ENCODE measurements around the gene ZCCHC14. TPM values are rescaled to one million over a fixed set of nuclear protein-coding genes. Genes with fewer than 3 reads are reported as not detected.
"Not testable (repeated sequence)": the region's sequence is repeated elsewhere in the genome, so short reads cannot be mapped to it uniquely, and the experiment has no call there.

The ZCCHC14 gene
- total RNA-seq, 2 experiments from 2014 or later = 16.4 to 18.3 TPM

DNA sequence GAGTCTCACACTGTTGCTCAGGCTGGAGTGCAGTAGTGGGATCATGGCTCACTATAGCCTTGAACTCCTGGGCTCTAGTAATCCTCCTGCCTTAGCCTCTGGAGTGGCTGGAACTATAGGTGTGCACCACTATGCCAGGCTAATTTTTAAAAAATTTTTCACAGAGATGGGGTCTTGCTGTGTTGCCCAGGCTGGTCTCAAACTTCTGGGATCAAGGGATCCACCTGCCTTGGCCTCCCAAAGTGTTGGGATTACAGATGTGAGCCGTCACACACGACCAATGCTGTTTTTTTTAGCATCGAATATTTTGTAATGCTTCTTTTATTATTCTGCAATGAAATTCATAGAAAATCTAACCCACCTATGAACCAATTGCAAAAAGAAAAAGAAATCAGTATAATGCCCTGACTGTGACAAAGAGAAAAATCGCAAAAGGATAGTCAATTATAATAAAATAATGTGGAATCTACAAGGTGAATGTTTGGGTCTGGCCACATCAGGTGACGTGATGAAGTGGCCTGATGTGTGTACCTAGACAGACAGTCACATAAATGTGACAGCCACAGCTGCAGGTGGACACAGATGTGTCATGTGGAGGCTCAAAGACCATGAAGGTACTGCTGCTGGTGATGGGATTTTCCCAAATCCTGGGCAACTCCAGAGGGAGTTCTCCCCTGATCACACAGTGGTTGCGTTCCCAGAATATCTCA, 33.6 kb upstream of the ZCCHC14 start:
- no peak overlapping the region for H3K4me3 ChIP-seq (ENCODE audit: low read length)
- no peaks in the 10 kb centered on the region for H3K4me1 ChIP-seq (ENCODE audit: insufficient read depth, low read length)
- H3K9me3 ChIP-seq (ENCODE audit: control insufficient read depth in 1 of 2, insufficient read depth in 1 of 2, low read length in 2 of 2) = peaks cover 0 to 27% of the 10 kb centered on the region in 2 experiments
- H3K9me3 Mint-ChIP-seq = peaks cover 3% of the 10 kb centered on the region
- peaks cover 12% of the 10 kb centered on the region for H3K27me3 Mint-ChIP-seq
- TF ChIP-seq, protein P1, sequence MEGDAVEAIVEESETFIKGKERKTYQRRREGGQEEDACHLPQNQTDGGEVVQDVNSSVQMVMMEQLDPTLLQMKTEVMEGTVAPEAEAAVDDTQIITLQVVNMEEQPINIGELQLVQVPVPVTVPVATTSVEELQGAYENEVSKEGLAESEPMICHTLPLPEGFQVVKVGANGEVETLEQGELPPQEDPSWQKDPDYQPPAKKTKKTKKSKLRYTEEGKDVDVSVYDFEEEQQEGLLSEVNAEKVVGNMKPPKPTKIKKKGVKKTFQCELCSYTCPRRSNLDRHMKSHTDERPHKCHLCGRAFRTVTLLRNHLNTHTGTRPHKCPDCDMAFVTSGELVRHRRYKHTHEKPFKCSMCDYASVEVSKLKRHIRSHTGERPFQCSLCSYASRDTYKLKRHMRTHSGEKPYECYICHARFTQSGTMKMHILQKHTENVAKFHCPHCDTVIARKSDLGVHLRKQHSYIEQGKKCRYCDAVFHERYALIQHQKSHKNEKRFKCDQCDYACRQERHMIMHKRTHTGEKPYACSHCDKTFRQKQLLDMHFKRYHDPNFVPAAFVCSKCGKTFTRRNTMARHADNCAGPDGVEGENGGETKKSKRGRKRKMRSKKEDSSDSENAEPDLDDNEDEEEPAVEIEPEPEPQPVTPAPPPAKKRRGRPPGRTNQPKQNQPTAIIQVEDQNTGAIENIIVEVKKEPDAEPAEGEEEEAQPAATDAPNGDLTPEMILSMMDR (IDR thresholded peaks at IDR 0.05) = no peak
- DNase-seq (no peak), ATAC-seq (ENCODE audit: poor library complexity) (no peak)
- CTCF ChIA-PET = no interaction called here
- no peak overlapping the region for H3K27ac Mint-ChIP-seq
- POLR2A ChIA-PET = no interaction called here
- H3K4me3 Mint-ChIP-seq = no peak overlapping the region
- H3K4me1 Mint-ChIP-seq (ENCODE audit: low read depth) = no peaks in the 10 kb centered on the region
- H3K36me3 Mint-ChIP-seq (ENCODE audit: low read depth) = no peaks in the 10 kb centered on the region
- peaks cover 0 to 4% of the 10 kb centered on the region in 2 experiments for H3K27me3 ChIP-seq (ENCODE audit: control insufficient read depth in 1 of 2, insufficient read depth in 2 of 2, low read length in 2 of 2)
- H3K36me3 ChIP-seq (ENCODE audit: insufficient read depth, low read length) = no peaks in the 10 kb centered on the region
- H3K27ac ChIP-seq (ENCODE audit: low read depth in 1 of 2, low read length in 2 of 2) = no peak overlapping the region
- intact Hi-C loops (cut with DNase I, micrococcal nuclease) = no loop called here

DNA sequence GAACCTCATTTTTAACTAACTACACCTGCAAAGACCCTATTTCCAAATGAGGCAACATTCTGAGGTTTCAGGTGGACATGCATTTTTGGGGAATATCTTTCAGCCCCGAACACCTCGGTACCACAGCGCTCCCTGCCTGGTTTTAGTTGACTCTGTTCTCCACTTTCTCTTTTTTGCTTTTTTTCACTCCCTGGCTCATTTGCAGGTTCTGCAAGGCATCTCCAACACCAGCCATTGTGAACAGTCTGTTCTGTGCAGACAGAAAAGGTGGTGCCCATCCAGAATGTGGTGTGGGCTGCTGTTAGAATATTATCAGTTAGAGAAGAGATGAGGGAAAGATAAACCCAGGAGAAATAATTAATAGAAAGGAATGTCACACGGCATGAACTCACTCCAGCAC, 32.5 kb upstream of the ZCCHC14 start:
- Histone ChIP-seq H3K4me1 (ENCODE audit: insufficient read depth, low read length) (no peaks in the 10 kb centered on the region), H3K27me3 (ENCODE audit: control insufficient read depth in 1 of 2, insufficient read depth in 2 of 2, low read length in 2 of 2) (peaks cover 0 to 4% of the 10 kb centered on the region in 2 experiments), H3K36me3 (ENCODE audit: insufficient read depth, low read length) (no peaks in the 10 kb centered on the region), H3K9me3 (ENCODE audit: control insufficient read depth in 1 of 2, insufficient read depth in 1 of 2, low read length in 2 of 2) (peaks cover 0 to 20% of the 10 kb centered on the region in 2 experiments), H3K4me3 (ENCODE audit: low read length) (no peak overlapping the region), H3K27ac (ENCODE audit: low read depth in 1 of 2, low read length in 2 of 2) (no peak overlapping the region)
- Mint-ChIP-seq H3K27me3 (peaks cover 12% of the 10 kb centered on the region), H3K36me3 (ENCODE audit: low read depth) (no peaks in the 10 kb centered on the region), H3K4me3 (no peak overlapping the region), H3K4me1 (ENCODE audit: low read depth) (no peaks in the 10 kb centered on the region), H3K9me3 (peaks cover 3% of the 10 kb centered on the region), H3K27ac (no peak overlapping the region)
- ChIA-PET POLR2A (no interaction called here), CTCF (no interaction called here)
- ATAC-seq (ENCODE audit: poor library complexity) = no peak
- intact Hi-C loops (cut with DNase I, micrococcal nuclease) = no loop called here
- DNase-seq = no peak
- TF ChIP-seq, protein P1 (IDR thresholded peaks at IDR 0.05) = no peak

DNA sequence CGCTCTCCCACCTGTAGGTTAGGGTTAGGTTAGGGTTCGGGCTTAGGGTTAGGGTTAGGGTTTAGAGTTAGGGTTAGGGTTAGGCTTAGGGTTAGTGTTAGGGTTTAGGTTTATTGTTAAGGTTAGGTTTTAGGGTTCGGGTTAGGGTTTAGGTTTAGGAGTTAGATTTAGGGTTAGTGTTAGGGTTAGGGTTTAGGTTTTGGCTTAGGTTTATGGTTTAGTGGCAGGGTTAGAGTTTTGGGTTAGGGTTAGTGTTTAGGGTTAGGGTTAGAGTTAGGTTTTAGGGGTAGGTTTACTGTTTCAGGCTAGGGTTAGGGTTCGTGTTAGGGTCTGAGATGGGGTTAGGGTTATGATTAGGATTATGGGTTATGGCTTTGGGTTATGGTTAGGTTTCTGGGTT, 31.6 kb upstream of the ZCCHC14 start:
- ATAC-seq (ENCODE audit: poor library complexity) (no peak), DNase-seq (no peak)
- H3K9me3 ChIP-seq (ENCODE audit: control insufficient read depth in 1 of 2, insufficient read depth in 1 of 2, low read length in 2 of 2) = peaks cover 0 to 19% of the 10 kb centered on the region in 2 experiments
- H3K36me3 Mint-ChIP-seq (ENCODE audit: low read depth) = no peaks in the 10 kb centered on the region
- H3K4me1 ChIP-seq (ENCODE audit: insufficient read depth, low read length) = no peaks in the 10 kb centered on the region
- H3K27me3 ChIP-seq (ENCODE audit: control insufficient read depth in 1 of 2, insufficient read depth in 2 of 2, low read length in 2 of 2) = peaks cover 0 to 4% of the 10 kb centered on the region in 2 experiments
- H3K4me1 Mint-ChIP-seq (ENCODE audit: low read depth) = no peaks in the 10 kb centered on the region
- TF ChIP-seq, protein P1 (IDR thresholded peaks at IDR 0.05) = no peak
- no peak overlapping the region for H3K27ac ChIP-seq (ENCODE audit: low read depth in 1 of 2, low read length in 2 of 2)
- H3K27ac Mint-ChIP-seq = no peak overlapping the region
- no peaks in the 10 kb centered on the region for H3K36me3 ChIP-seq (ENCODE audit: insufficient read depth, low read length)
- ChIA-PET POLR2A (no interaction called here), CTCF (no interaction called here)
- no peak overlapping the region for H3K4me3 ChIP-seq (ENCODE audit: low read length)
- peaks cover under 1% of the 10 kb centered on the region for H3K9me3 Mint-ChIP-seq
- intact Hi-C loops (cut with DNase I, micrococcal nuclease) = no loop called here
- H3K4me3 Mint-ChIP-seq = no peak overlapping the region
- peaks cover 9% of the 10 kb centered on the region for H3K27me3 Mint-ChIP-seq

DNA sequence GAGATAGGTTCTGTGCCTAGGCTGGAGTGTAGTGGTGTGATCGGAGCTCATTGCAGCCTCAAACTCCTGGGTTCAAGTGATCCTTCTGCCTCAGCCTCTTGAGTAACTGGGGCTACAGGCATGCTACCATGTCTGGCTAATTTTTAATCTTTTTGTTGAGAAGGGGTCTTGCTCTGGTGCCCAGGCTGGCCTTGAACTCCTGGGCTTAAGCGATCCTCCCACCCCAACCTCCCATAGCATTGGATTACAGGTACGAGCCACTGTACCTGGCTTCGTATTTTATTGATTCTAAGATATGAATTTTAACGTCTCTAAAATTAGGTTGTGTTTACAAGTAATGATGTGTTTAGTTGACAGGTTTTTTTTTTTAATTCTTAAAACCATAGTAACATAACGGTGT, 30.8 kb upstream of the ZCCHC14 start:
- intact Hi-C loops (cut with DNase I, micrococcal nuclease); H3K4me3 Mint-ChIP-seq; H3K36me3 Mint-ChIP-seq (ENCODE audit: low read depth); H3K4me1 Mint-ChIP-seq (ENCODE audit: low read depth); ATAC-seq (ENCODE audit: poor library complexity); H3K27me3 ChIP-seq (ENCODE audit: control insufficient read depth in 1 of 2, insufficient read depth in 2 of 2, low read length in 2 of 2); H3K27ac ChIP-seq (ENCODE audit: low read depth in 1 of 2, low read length in 2 of 2); H3K4me1 ChIP-seq (ENCODE audit: insufficient read depth, low read length); H3K36me3 ChIP-seq (ENCODE audit: insufficient read depth, low read length); H3K9me3 Mint-ChIP-seq; H3K27ac Mint-ChIP-seq; H3K27me3 Mint-ChIP-seq; CTCF ChIA-PET; DNase-seq; H3K4me3 ChIP-seq (ENCODE audit: low read length); POLR2A ChIA-PET: not testable (repeated sequence)
- H3K9me3 ChIP-seq (ENCODE audit: control insufficient read depth in 1 of 2, insufficient read depth in 1 of 2, low read length in 2 of 2) = peaks cover 0 to 11% of the 10 kb centered on the region in 2 experiments

DNA sequence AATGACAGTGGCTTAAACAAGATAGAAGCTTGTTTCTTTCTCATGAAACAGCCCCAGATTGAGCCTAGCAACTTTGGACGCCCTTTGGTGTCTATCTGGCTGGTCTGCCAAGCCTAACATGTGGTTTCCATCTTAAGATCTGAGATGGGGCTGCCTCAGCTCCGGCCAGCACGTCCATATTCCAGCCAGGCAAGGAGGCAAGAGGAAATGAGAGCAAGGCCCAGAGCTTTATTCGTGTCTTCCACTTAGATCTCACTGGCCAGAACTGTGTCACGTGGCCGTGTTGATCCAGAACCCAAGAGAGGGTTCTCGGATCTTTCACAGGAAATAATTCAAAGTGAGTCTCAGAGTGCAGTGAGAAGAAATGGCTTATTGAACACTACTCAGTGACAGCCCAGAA, 28.9 kb upstream of the ZCCHC14 start:
- ATAC-seq (ENCODE audit: poor library complexity); H3K9me3 Mint-ChIP-seq; POLR2A ChIA-PET; H3K4me1 ChIP-seq (ENCODE audit: insufficient read depth, low read length); H3K4me1 Mint-ChIP-seq (ENCODE audit: low read depth); H3K4me3 Mint-ChIP-seq; CTCF ChIA-PET; DNase-seq; H3K27me3 ChIP-seq (ENCODE audit: control insufficient read depth in 1 of 2, insufficient read depth in 2 of 2, low read length in 2 of 2); H3K27ac Mint-ChIP-seq; H3K27me3 Mint-ChIP-seq; H3K4me3 ChIP-seq (ENCODE audit: low read length); H3K27ac ChIP-seq (ENCODE audit: low read depth in 1 of 2, low read length in 2 of 2); H3K36me3 ChIP-seq (ENCODE audit: insufficient read depth, low read length); H3K9me3 ChIP-seq (ENCODE audit: control insufficient read depth in 1 of 2, insufficient read depth in 1 of 2, low read length in 2 of 2); H3K36me3 Mint-ChIP-seq (ENCODE audit: low read depth); intact Hi-C loops (cut with DNase I, micrococcal nuclease): not testable (repeated sequence)

Measured in CD4-positive, alpha-beta T cell (primary cell).